HG03558 (cell line): ENCODE measurements around the gene KRABD2.
"Not testable (repeated sequence)": the region's sequence is repeated elsewhere in the genome, so short reads cannot be mapped to it uniquely, and the experiment has no call there.

Source experiments
- ATAC-seq: cut with Tn5 transposase; IDR thresholded peaks from one replicate; pipeline ENCODE4 v1.9.1; 2021; ENCODE audit warnings: moderate number of reproducible peaks; ENCODE audit not compliant: unreplicated experiment; ENCODE audit errors: extremely low read depth

The KRABD2 gene

DNA sequence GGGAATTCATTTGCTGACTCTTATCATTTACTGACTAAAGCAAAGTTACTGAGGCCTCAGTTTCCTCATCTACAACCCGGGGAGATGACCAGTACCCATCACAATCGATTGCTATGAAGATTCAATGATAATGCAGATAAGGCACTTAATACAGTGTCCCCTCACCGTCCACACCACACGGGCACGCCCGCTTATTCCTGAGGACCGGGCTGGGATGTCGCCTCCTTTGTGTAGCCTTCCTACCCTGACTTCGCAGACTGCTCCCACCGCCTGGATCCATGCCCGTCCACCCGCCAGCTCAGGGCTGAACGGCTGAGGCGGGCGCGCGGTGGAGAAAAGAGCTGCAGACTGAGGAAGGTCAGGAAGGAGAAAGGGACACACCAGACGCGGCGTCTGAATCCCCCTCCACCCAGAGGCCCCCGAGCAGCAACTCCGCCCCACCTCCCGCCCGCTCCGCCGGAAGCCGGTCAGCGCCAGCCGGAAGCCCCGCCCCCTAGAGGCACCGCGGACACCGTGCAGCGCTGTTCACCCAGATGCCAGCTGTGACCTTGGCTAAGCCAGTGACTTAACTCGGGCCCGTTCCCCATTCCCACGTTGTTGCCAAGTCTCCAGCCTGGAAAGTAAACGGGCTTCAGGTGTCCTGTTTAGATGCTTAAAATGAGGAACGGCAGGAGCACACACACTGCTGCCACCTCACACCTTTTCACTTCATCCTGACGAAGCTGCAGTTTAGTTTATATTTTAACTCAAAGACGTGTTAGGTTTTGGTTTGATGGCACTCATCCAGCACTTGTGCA lies at the start of gene KRABD2:
TSS of gene KRABD2 (minus strand) at position 434 of the 797 bp plus-strand sequence.
- ATAC-seq, result no peak

DNA sequence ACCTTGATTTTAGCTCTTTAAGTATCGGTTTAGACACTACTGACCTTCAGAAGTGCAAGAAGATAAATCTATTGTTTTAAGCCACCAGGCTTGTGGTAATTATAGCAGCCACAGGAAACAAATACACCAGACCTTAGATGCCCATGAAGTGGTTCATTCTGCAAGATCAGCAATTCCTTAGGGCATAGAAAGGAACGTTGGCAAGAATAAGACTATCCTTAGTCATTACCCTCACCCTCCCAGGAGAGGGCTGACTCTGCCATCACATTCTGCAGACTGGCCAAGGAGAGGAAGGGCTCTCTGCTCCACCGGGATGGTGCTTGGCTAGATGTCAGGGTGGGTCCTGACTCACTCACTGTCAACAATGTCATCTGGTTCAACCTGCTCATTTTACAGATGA lies 45.1 kb upstream of the KRABD2 start:
- no peak for ATAC-seq

DNA sequence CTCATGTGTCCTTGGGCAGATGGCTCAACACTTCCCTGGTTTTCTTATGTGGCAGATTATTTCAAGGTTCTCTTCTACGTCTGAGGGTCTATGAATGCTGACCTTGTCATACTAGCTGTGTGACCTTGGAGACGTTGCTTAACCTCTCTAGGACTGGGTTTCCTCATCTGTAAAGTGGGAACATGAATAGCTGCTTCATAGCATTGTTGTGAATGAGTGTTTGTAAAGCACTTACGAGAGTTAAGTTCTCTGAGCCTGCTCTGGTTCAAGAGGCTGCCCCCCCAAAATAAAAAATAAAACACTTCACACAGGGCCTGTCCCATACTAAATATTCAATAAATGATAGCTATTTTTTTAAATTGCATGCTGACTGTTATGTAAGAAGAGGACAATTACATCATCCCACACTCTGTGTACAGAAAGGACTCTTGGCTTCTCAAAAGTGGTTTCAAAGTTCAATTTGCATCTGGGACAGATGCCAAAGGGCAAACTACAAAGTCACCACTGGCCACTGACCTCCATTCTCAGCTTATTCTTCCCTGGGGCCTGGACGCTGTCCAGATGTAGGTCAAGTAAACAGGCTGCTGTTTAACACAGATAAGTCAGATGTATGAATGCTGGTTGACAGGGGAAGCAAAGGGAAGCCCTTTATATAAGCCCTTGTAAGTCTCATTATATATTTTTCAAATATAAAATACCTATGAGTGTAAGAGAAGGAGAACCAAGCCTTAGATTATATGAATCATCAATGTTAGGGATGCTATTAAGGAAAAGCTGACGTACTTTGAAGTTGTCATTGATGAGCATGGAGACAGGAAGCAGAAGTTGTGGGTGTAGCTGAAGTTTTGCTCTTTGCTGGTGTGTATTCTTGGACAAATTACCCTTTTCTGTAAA lies 43.8 kb upstream of the KRABD2 start:
- ATAC-seq, result no peak

DNA sequence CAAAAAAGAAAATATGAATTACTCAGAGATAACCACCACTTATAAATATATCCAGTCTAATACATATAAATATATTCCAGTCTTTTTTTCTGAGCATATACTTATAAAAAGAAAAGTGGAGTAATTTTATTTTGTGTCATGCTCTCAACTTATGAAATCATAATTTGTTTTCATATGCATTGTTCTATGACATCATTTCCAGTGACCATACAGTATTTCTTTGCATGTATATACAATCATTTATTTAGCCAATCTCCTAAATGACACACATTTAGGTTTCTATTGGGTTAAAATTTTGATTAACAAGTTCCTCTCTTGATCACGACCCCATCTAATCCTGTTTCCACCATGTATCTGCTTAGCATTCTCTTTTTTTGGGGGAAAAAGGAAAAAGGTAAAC lies 42.8 kb upstream of the KRABD2 start:
- no peak for ATAC-seq

DNA sequence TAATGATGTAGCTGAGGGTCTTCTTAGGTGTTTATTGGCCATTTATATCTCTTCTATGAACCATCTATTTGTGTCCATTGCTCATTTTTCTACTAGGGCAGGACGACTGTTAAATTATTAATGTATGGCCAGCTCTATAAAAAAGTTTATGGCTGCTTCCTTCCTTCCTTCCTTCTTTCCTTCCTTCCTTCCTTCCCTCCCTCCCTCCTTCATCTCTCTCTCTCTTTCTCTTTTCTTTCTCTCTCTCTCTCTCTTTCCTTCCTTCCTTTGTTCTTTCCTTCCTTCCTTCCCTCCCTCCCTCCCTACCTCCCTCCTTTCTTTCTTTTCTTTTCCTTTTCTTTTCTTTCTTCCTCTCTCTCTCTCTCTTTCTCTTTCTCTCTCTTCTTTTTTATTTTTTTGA lies 42.0 kb upstream of the KRABD2 start:
- ATAC-seq, result no peak

DNA sequence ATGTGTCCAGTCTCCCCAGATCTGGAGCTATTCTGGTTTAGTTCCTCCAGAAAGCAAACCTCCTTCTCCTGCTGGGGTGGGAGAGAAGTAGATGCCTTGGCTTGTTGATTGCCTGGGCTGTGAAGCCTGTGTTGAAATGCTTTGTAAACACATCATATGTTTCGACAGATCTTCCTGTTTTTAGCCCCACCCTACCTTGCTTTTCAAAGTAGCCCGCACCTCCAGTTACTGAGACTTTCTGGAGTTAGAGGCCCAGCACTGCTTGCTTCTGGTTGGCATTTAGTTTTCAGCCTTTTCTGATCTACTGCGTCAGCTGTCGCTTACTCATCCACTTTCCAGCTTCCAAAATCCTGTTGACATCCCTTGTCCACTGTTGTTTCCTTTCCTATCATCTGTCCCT lies 41.3 kb upstream of the KRABD2 start:
- ATAC-seq, result no peak

DNA sequence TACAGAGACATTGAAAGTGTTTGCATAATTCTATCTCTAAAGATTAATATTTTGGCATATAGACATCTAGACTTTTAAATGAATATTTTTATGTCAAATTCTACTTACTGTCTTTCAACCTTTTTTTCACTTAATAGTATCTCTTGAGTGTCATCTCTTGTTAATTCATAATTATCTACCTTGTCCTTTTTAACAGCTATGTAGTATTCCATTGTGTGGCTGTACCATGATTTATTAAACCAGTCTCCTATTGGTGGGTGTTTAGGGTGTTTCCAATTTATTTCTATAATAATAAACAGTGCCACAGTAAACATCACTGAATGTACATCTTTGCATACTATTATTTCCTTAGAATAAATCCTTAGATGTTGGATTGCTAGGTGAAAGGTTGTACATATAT lies 37.4 kb upstream of the KRABD2 start:
- no peak for ATAC-seq

DNA sequence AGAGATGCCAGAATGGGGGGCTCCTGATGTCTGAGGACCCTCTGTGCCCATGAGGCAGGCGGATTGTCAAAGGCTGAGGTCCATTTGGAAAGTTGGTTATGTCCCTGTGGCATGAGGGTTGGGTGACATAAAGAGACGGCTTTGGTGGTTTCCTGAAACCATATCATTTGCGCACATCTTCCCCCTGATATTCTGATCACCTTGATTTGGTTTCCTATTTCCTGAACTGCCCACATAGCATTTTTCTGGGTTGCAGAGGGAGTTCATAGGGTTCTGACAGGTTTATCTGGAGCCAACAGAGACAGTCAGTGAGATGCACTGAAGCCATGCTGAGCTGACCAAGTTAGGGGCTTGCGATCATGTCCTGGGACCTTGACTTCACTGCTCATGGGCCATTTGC lies 36.8 kb upstream of the KRABD2 start:
- no peak for ATAC-seq

DNA sequence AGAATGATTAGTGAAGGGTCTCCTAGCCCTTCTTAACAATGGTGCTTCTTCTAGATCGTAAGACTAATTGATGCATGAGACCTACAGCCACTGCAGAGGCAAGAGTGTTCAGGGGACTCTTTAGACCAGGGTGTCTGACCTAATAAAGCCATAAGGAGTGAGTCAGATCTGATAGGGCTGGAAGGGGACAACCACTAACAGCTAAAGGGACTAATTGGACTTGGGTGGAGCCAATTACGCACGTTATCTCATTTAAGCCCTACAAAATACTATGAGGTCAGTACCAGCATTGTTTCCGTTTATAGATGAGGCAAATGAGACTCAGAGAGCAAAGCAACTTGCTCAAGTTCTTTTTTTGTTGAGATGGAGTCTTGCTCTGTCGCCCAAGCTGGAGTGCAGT lies 35.6 kb upstream of the KRABD2 start:
- ATAC-seq, result no peak

DNA sequence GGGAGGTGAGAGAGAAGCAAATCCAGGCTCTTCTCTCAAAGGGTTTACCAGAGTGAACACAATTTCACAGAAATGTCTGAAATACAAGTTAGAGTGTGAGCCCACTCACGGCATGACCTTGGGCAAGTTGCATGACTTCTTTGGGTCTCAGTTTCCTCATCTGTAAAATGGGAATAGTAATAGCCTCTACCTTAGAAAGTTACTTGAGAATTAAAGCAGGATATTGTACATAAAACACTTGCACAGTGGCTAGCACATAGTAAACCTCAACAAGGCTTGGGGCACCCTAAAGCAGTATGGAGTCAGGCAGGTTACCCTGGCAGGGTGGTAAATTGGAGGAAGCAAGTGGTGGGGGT lies 34.4 kb upstream of the KRABD2 start:
- no peak for ATAC-seq

DNA sequence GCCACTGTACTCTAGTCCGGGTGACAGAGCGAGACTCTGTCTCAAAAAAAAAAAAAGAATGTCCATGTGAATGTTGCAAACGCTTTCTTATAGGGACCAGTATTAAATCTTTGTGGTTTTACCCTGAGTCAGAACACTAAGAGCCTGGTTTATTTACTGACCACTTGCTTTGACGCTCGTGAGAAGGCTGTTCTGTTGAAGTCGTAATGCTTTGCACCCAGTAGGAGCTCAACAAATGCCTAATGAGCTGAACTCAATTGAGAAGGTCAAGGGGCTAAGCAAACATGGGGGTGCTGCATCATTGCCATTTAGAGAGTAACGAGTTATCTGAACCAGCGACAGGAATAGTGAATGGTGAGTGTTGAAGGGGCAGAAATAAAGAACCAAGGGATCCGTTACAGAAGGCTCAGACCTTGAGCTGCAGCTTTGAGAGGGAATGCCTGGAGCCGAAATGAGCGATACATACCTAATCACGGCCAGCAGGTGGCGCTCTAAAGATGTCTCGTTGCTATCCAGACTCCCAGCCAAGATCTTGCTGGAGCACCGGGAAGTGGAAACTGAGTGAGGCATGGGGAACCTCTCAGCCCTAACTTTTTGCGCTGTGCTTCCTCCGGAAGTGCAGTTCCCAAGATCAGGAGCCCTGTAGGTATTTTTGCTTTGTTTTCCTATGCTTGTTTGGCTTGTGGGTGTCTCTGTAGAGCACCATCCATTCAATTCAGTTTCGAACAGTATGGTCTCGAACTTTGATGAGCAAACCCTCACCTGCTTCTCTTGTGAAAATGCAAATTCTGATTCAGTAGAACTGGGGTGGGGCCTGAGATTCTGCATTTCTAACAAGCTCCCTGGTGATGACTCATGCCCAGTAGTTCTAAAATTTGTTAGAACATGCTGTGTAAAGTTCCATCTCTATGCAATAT lies 33.7 kb upstream of the KRABD2 start:
- ATAC-seq, result no peak

DNA sequence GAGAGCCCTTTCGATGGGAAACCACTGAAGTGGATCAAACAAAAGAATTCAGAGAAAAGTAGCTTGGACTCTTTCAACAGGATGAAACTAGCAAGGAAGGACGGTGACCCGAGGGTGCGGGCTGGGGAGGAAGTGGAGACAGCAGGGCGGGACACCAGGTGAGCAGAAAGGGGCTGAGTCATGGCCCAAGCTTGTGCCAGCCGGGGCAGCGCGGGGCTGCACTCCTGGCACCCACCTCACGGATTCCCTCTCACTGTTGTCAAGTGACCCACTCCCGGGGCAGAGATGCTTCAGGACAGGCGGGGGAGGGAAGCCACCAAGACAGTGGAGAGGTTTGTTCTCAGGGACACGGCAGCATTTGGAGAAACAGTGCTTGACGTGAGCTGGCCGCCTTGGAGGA lies 31.9 kb upstream of the KRABD2 start:
- no peak for ATAC-seq

DNA sequence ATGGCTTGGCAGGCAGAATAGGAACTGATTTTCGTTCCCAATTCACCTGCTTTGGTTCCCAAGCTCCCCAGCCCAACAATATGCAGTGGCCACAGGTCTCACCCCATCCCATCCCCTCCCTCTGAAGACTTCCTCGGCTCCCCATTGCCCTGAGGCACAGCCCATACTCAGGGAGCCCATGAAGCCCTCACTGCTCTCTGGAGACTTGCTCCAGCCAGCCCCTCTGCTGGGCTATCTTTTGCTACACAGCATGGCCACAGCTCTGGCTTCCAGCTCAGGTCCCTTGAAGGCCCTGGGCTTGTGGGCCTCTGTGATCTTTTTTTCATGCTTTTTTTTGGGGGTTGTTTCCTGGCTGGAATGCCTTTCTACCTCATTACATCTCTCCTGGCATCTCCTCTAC lies 29.7 kb upstream of the KRABD2 start:
- ATAC-seq, result no peak

DNA sequence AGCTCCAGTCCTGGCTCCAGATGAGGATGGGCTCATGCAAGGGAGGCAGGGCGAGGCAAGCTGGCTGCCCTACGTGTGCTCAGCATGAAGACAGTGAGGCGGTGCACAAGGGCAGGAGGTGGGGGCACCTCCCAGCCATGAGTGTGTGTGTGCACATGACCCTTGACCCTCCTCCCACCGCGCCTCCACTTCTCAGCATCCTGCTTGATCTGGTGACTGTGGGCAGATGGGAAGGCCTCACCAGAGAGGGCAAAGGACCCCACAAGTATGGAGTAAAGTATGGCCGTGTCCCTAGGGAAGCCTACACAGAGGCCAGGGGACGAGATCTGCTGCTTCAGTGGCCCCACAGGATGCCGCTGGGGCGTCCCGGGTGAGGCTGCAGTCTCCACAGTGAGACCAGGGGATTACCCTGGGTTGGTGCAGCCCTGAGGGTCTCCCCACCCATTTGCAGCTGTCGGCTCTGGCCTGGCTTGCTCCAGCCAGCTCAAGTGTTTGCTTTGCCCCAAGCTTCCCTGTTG lies 29.1 kb upstream of the KRABD2 start:
- ATAC-seq, result no peak

DNA sequence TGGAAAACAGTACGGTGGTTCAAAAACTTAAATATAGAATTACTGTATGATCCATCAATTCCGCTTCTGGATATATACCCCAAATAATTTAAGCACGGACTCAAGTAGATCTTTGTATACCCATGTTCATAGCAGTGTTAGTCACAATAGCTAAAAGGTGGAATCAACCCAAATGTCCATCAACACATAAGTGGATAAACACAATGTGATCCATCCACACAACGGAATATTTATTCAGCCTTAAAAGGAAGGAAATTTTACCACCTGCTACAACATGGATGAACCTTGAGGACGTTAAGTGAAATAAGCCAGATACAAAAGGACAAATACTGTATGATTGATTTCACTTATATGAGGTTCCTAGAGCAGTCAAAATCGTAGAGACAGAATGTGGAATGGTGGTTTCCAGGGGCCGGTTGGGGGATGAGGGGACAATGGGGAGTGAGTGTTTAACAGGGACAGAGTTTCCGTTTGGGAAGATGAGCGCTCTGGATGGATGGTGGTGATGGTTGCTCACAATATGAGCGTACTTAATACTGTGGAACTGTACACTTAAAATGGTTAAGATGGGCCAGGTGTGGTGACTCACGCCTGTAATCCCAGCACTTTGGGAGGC lies 26.5 kb upstream of the KRABD2 start:
- ATAC-seq, result no peak

DNA sequence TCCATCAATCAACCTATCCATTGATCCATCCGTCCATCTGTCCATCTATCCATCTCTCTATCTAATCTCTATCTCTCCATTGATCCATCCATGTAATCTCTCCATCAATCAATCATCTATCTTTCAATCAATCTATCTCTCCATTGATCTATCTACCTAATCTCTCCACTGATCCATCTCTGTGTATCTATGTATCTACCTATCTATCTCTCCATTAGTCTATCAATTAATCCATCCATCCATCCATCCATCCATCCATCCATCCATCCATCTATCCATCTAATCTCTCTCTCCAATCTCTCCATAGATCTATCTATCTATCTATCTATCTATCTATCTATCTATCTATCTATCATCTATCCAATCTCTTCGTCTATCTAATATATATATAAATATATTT lies 24.6 kb upstream of the KRABD2 start:
- no peak for ATAC-seq

DNA sequence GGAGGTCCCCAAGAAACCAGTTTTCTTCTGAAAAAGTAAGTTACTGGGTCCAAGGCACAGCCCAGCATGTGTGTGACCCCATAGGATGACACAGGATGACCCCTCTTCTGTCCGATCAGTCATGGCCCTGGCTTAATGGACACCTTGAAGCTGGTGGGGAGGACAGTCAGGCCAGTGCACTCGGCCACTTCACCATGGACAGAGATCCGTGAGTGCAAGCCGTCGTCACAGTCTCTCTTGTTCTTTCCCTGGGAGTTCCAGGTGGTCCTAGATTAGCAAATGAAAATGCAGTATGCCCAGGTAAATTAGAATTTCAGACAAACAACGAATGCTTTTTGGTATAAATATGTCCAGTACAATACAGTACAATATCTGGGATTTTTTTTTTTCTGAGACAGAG lies 22.5 kb upstream of the KRABD2 start:
- no peak for ATAC-seq

DNA sequence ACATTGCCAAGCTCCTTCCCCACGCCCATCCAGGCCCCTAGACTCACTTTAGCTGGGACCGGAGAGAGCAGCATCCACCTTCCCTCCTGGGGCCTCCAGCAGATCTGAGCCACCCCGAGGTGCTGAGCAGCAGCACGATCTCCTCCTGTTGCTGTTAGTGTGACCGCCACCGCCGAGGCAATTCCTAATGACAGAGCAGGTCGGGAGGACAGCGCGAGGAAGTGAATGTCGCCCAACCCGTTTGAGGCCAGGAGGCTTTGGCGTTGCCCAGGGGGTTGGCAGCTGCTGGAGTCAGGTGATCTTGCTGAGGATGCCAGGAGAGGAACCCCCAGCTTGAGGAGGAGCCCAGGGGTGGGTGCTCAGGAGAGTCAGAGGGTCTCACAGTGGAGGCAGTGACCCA lies 21.1 kb upstream of the KRABD2 start, which contains the start of gene RNF222:
TSS of gene RNF222 (minus strand) at position 192 of the 400 bp plus-strand sequence. CDS start 4,366 bp downstream, outside the sequence.
- no peak for ATAC-seq

DNA sequence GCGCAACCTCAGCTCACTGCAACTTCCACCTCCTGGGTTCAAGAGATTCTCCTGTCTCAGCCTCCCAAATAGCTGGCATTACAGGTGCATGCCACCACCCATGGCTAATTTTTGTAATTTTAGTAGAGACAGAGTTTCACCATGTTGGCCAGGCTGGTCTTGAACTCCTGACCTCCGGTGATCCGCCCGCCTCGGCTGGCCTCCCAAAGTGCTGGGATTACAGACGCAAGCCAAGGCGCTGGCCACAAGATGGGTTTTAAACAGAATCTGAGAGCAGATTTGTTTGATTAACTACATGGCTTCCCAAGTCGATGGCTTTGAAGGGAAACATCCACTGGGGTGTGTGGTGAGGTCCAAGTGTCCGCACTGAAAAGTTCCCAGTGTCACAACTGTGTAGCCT lies 18.0 kb upstream of the KRABD2 start:
- ATAC-seq, result not testable (repeated sequence)
